Measurements from ENCODE around the gene ANKRD18B. TPM values are rescaled to one million over a fixed set of nuclear protein-coding genes. Genes with fewer than 3 reads are reported as not detected.
"Not testable (repeated sequence)": the region's sequence is repeated elsewhere in the genome, so short reads cannot be mapped to it uniquely, and the experiment has no call there.

Gene ANKRD18B
- total RNA-seq, 1 experiment from 2014 or later, result 9.1 TPM

GRCh38 chr9:33614001-33614687, 90.1 kb downstream of the ANKRD18B start:
- no peak for TF ChIP-seq CTCF (conservative IDR thresholded peaks at IDR 0.05)
- Histone ChIP-seq H3K79me2 (ENCODE audit: insufficient read depth, low read length) (no peaks in the 10 kb centered on the region), H2AFZ (ENCODE audit: low read length) (no peak overlapping the region), H3K23me2 (ENCODE audit: insufficient read length, low read depth, low read length, poor library complexity, severe bottlenecking) (no peaks in the 10 kb centered on the region), H2BK120ac (ENCODE audit: low read depth, low read length, poor library complexity, severe bottlenecking) (no peak overlapping the region), H4K91ac (ENCODE audit: insufficient read length, low read depth, low read length) (no peak overlapping the region), H2BK20ac (ENCODE audit: low read depth, low read length, poor library complexity, severe bottlenecking) (no peak overlapping the region), H3K14ac (ENCODE audit: insufficient read depth, low read length) (no peak overlapping the region), H3T11ph (ENCODE audit: low read length) (no peak overlapping the region), H3K27me3 (ENCODE audit: insufficient read depth, low read length) (no peaks in the 10 kb centered on the region), H3K18ac (ENCODE audit: insufficient read length, low read depth, low read length) (no peak overlapping the region), H2BK5ac (ENCODE audit: insufficient read length, low read length) (no peak overlapping the region), H3K4ac (ENCODE audit: low read depth, low read length) (no peak overlapping the region), H3K4me1 (ENCODE audit: insufficient read depth, low read length) (no peaks in the 10 kb centered on the region), H3K56ac (ENCODE audit: insufficient read length, low read depth, low read length) (no peak overlapping the region), H3K9ac (ENCODE audit: extremely low read depth, insufficient read length, low read length) (no peak overlapping the region), H2AK5ac (ENCODE audit: insufficient read length, low read length) (no peak overlapping the region), H3K9me3 (ENCODE audit: control insufficient read depth, low read depth, low read length) (no peaks in the 10 kb centered on the region), H4K20me1 (ENCODE audit: control insufficient read depth, insufficient read depth, insufficient read length) (no peaks in the 10 kb centered on the region), H3K27ac (ENCODE audit: insufficient read length, low read depth, low read length) (no peak overlapping the region), H3K23ac (ENCODE audit: insufficient read length, low read depth, low read length) (no peak overlapping the region), H4K5ac (ENCODE audit: insufficient read length, low read depth, low read length) (no peak overlapping the region), H3K4me2 (ENCODE audit: insufficient read depth, insufficient read length, low read length) (no peak overlapping the region), H2BK12ac (ENCODE audit: insufficient read length, low read depth, low read length) (no peak overlapping the region), H4K8ac (replicated peaks; ENCODE audit: insufficient read length, low read depth, low read length) (no peak overlapping the region), H3K79me1 (ENCODE audit: insufficient read depth, low read depth, low read length, poor library complexity, severe bottlenecking) (no peaks in the 10 kb centered on the region), H2BK15ac (ENCODE audit: low read depth, low read length) (no peak overlapping the region)
- Mint-ChIP-seq H3K4me1 (peaks cover 0 to 4% of the 10 kb centered on the region in 2 experiments; a peak in 2 of 4 replicates), H3K27ac (no peak overlapping the region), H3K9me3 (no peaks in the 10 kb centered on the region), H3K36me3 (ENCODE audit: insufficient read depth in 1 of 3, low read depth in 3 of 3) (no peaks in the 10 kb centered on the region), H3K27me3 (ENCODE audit: low read depth) (peaks cover 7% of the 10 kb centered on the region), H3K4me3 (no peak overlapping the region)
- no CpG with 5 or more reads among the region's 7 CpGs for WGBS (ENCODE audit: extremely low coverage, insufficient read length, low lambda C conversion rate)
- DNase-seq, result no peak

GRCh38 chr9:33618370-33618769, 94.3 kb downstream of the ANKRD18B start:
- H3K4me1 ChIP-seq (ENCODE audit: insufficient read depth, low read length); H3K56ac ChIP-seq (ENCODE audit: insufficient read length, low read depth, low read length); H3K9me3 ChIP-seq (ENCODE audit: control insufficient read depth, low read depth, low read length); H3K4me1 Mint-ChIP-seq; H3K27ac ChIP-seq (ENCODE audit: insufficient read length, low read depth, low read length); H3K23ac ChIP-seq (ENCODE audit: insufficient read length, low read depth, low read length); H3T11ph ChIP-seq (ENCODE audit: low read length); H3K4me3 Mint-ChIP-seq; H3K4ac ChIP-seq (ENCODE audit: low read depth, low read length); H4K8ac ChIP-seq (replicated peaks; ENCODE audit: insufficient read length, low read depth, low read length); H2BK120ac ChIP-seq (ENCODE audit: low read depth, low read length, poor library complexity, severe bottlenecking); H3K9me3 Mint-ChIP-seq; H2AK5ac ChIP-seq (ENCODE audit: insufficient read length, low read length); H2AFZ ChIP-seq (ENCODE audit: low read length); DNase-seq; H3K14ac ChIP-seq (ENCODE audit: insufficient read depth, low read length); H2BK20ac ChIP-seq (ENCODE audit: low read depth, low read length, poor library complexity, severe bottlenecking); H3K23me2 ChIP-seq (ENCODE audit: insufficient read length, low read depth, low read length, poor library complexity, severe bottlenecking); H4K91ac ChIP-seq (ENCODE audit: insufficient read length, low read depth, low read length); H3K36me3 Mint-ChIP-seq (ENCODE audit: insufficient read depth in 1 of 3, low read depth in 3 of 3); H3K79me1 ChIP-seq (ENCODE audit: insufficient read depth, low read depth, low read length, poor library complexity, severe bottlenecking); H2BK15ac ChIP-seq (ENCODE audit: low read depth, low read length); H3K27me3 ChIP-seq (ENCODE audit: insufficient read depth, low read length); H3K18ac ChIP-seq (ENCODE audit: insufficient read length, low read depth, low read length); H3K27ac Mint-ChIP-seq; H4K20me1 ChIP-seq (ENCODE audit: control insufficient read depth, insufficient read depth, insufficient read length); H2BK5ac ChIP-seq (ENCODE audit: insufficient read length, low read length); H2BK12ac ChIP-seq (ENCODE audit: insufficient read length, low read depth, low read length); H3K4me2 ChIP-seq (ENCODE audit: insufficient read depth, insufficient read length, low read length); H3K9ac ChIP-seq (ENCODE audit: extremely low read depth, insufficient read length, low read length); H4K5ac ChIP-seq (ENCODE audit: insufficient read length, low read depth, low read length); H3K79me2 ChIP-seq (ENCODE audit: insufficient read depth, low read length): not testable (repeated sequence)
- no CpG with 5 or more reads among the region's 9 CpGs for WGBS (ENCODE audit: extremely low coverage, insufficient read length, low lambda C conversion rate)
- H3K27me3 Mint-ChIP-seq (ENCODE audit: low read depth), result peaks cover 13% of the 10 kb centered on the region

All from H9 (cell line).